Astrocyte of the spinal cord (primary cell): ENCODE data around the gene SNX22.

Experiments used
- DNase-seq: peaks from one replicate; pipeline ENCODE4 v3.0.0; 2011; ENCODE audit warnings: low read depth, low spot score
- H3K4me3 ChIP-seq: 2 replicates; pipeline ENCODE4 v1.5.1; 2011; ENCODE audit warnings: low read depth, mild to moderate bottlenecking, low read length, moderate library complexity
- CTCF ChIP-seq: IDR thresholded peaks from 2 replicates; pipeline ENCODE4 v1.5.1; 2012; ENCODE audit warnings: low read depth, mild to moderate bottlenecking, low read length, inconsistent platforms
- in situ Hi-C: cut with HindIII; loops from 2 replicates; pipeline ENCODE4 v1.10.0; 2017; ENCODE audit warnings: low sequenced_read_pairs

Gene SNX22

DNA sequence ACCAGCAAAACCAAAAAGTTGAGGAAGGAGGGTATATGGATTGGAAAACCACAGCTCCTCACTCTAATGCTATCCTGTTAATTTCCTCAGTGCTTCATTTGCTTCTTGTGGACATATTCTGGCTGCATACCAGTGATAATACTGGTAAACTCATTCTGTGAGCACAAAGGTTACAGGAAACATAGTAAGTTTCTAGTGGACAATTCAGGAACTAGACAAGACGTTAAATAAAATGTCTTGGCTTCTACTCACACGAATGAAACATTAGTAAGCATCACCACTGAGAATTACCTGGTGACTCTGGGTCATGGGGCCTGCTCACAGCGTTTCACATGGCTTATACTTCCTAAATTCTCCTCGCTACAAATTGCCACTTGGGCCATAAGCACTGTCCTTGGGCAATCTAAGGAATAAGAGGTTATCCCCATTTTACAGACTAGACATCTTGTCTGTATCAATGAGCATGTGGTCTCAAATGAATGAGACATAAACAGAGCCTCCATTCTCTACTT, 31.4 kb downstream of the SNX22 start:
- H3K4me3 ChIP-seq = no peak overlapping the region
- DNase-seq = no peak
- in situ Hi-C loops = no loop called here
- TF ChIP-seq CTCF = no peak

DNA sequence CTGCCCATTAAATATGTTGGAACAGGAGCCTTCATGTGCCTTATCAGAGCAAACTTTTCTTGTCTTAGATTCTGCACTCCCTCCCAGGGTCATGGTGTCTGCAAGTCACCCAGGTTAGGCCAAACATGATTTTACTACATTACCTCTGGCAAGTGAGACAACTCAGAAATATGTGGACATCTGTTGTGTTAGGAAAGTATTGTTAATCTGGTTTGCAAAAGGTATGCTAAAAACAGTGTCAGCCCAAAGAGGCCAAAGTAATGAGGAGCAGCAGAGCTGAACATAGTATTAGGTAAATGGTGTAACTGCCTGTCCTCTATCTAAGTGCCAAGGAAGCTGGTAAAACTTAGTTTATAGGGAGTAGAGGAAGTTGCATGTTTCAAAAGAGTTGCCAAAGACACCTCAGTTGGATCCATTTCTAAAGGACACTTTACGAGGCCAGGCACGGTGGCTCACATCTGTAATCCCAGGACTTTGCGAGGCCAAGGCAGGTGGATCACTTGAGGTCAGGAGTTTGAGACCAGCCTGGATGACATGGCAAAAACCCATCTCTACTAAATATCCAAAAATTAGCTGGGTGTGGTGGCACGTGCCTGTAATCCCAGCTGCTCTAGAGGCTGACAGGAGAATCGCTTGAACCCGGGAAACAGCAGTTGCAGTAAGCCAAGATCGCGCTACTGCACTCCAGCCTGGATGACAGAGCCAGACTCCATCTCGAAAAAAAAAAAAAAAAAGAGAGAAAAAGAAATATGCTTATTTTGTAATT, 33.8 kb downstream of the SNX22 start:
- in situ Hi-C loops = no loop called here
- TF ChIP-seq CTCF = no peak
- no peak for DNase-seq
- no peak overlapping the region for H3K4me3 ChIP-seq

GRCh38 chr15:64187396-64188191, 36.1 kb downstream of the SNX22 start:
- no peak overlapping the region for H3K4me3 ChIP-seq
- no peak for DNase-seq
- no peak for TF ChIP-seq CTCF
- in situ Hi-C loops = no loop called here

- no peak for DNase-seq
- TF ChIP-seq CTCF = no peak
- H3K4me3 ChIP-seq = no peak overlapping the region
- in situ Hi-C loops = no loop called here
Measured at GRCh38 chr15:64191971-64192830, 40.7 kb downstream of the SNX22 start.

- H3K4me3 ChIP-seq = no peak overlapping the region
- in situ Hi-C loops = no loop called here
- TF ChIP-seq CTCF = no peak
- no peak for DNase-seq
Measured at GRCh38 chr15:64193971-64194370, 42.4 kb downstream of the SNX22 start.

GRCh38 chr15:64197425-64197824, 45.9 kb downstream of the SNX22 start:
- in situ Hi-C loops = no loop called here
- H3K4me3 ChIP-seq = no peak overlapping the region
- DNase-seq = no peak
- no peak for TF ChIP-seq CTCF
